ENCODE results near the gene GAPDHS. TPM values are rescaled to one million over a fixed set of nuclear protein-coding genes. Genes with fewer than 3 reads are reported as not detected.

The GAPDHS gene
- total RNA-seq, 1 donor from 2014 or later, result not detected

- peak overlapping the region in 1 of 3 donors; percentile 49 for H3K4me3 ChIP-seq (ENCODE audit: low read length in 3 of 3)
- no peaks in the 10 kb centered on the region for H3K36me3 ChIP-seq (ENCODE audit: control insufficient read depth in 3 of 3, insufficient read depth in 3 of 3, low read length in 3 of 3)
- no peaks in the 10 kb centered on the region for H3K9me3 ChIP-seq (ENCODE audit: control insufficient read depth in 3 of 3, low read length in 3 of 3)
- H3K9ac ChIP-seq (ENCODE audit: low read depth in 1 of 3, low read length in 3 of 3), result peak overlapping the region in 1 of 3 donors; percentile 25
- peaks cover 5 to 9% (median 5%) of the 10 kb centered on the region in 3 donors for H3K4me1 ChIP-seq (ENCODE audit: control insufficient read depth in 3 of 3, insufficient read depth in 3 of 3, low read length in 3 of 3)
- H3K27ac ChIP-seq (ENCODE audit: low read depth, low read length), result no peak overlapping the region
- peaks cover 73 to 88% (median 82%) of the 10 kb centered on the region in 3 donors for H3K27me3 ChIP-seq (ENCODE audit: control insufficient read depth in 3 of 3, insufficient read depth in 3 of 3, low read length in 3 of 3)
Measured at GRCh38 chr19:35509861-35510625, 23.2 kb upstream of the GAPDHS start.

- Histone ChIP-seq H3K27ac (ENCODE audit: low read depth, low read length) (no peak overlapping the region), H3K36me3 (ENCODE audit: control insufficient read depth in 3 of 3, insufficient read depth in 3 of 3, low read length in 3 of 3) (no peaks in the 10 kb centered on the region), H3K4me3 (ENCODE audit: low read length in 3 of 3) (no peak overlapping the region), H3K9me3 (ENCODE audit: control insufficient read depth in 3 of 3, low read length in 3 of 3) (no peaks in the 10 kb centered on the region), H3K4me1 (ENCODE audit: control insufficient read depth in 3 of 3, insufficient read depth in 3 of 3, low read length in 3 of 3) (peaks cover 5 to 9% (median 5%) of the 10 kb centered on the region in 3 donors), H3K9ac (ENCODE audit: low read depth in 1 of 3, low read length in 3 of 3) (no peak overlapping the region), H3K27me3 (ENCODE audit: control insufficient read depth in 3 of 3, insufficient read depth in 3 of 3, low read length in 3 of 3) (peaks cover 70 to 83% (median 77%) of the 10 kb centered on the region in 3 donors)
Measured at GRCh38 chr19:35510626-35510964, 22.7 kb upstream of the GAPDHS start.

- Histone ChIP-seq H3K9me3 (ENCODE audit: control insufficient read depth in 3 of 3, low read length in 3 of 3) (no peaks in the 10 kb centered on the region), H3K4me3 (ENCODE audit: low read length in 3 of 3) (no peak overlapping the region), H3K9ac (ENCODE audit: low read depth in 1 of 3, low read length in 3 of 3) (no peak overlapping the region), H3K4me1 (ENCODE audit: control insufficient read depth in 3 of 3, insufficient read depth in 3 of 3, low read length in 3 of 3) (peaks cover 5 to 9% (median 5%) of the 10 kb centered on the region in 3 donors), H3K36me3 (ENCODE audit: control insufficient read depth in 3 of 3, insufficient read depth in 3 of 3, low read length in 3 of 3) (no peaks in the 10 kb centered on the region), H3K27ac (ENCODE audit: low read depth, low read length) (no peak overlapping the region), H3K27me3 (ENCODE audit: control insufficient read depth in 3 of 3, insufficient read depth in 3 of 3, low read length in 3 of 3) (peaks cover 69 to 76% (median 71%) of the 10 kb centered on the region in 3 donors)
Measured at GRCh38 chr19:35511337-35511736, 21.9 kb upstream of the GAPDHS start.

- Histone ChIP-seq H3K9ac (ENCODE audit: low read depth in 1 of 3, low read length in 3 of 3) (no peak overlapping the region), H3K27ac (ENCODE audit: low read depth, low read length) (no peak overlapping the region), H3K4me3 (ENCODE audit: low read length in 3 of 3) (no peak overlapping the region), H3K27me3 (ENCODE audit: control insufficient read depth in 3 of 3, insufficient read depth in 3 of 3, low read length in 3 of 3) (peaks cover 60 to 69% (median 61%) of the 10 kb centered on the region in 3 donors), H3K4me1 (ENCODE audit: control insufficient read depth in 3 of 3, insufficient read depth in 3 of 3, low read length in 3 of 3) (peaks cover 5 to 9% (median 5%) of the 10 kb centered on the region in 3 donors), H3K36me3 (ENCODE audit: control insufficient read depth in 3 of 3, insufficient read depth in 3 of 3, low read length in 3 of 3) (no peaks in the 10 kb centered on the region), H3K9me3 (ENCODE audit: control insufficient read depth in 3 of 3, low read length in 3 of 3) (no peaks in the 10 kb centered on the region)
Measured at GRCh38 chr19:35512831-35513627, 20.2 kb upstream of the GAPDHS start.

- no peak within 1 kb of the TSS for H3K9ac ChIP-seq (ENCODE audit: low read depth in 1 of 3, low read length in 3 of 3)
- H3K4me3 ChIP-seq (ENCODE audit: low read length in 3 of 3), result no peak within 1 kb of the TSS
- H3K36me3 ChIP-seq (ENCODE audit: control insufficient read depth in 3 of 3, insufficient read depth in 3 of 3, low read length in 3 of 3), result no peaks in the 10 kb centered on the region
- H3K27me3 ChIP-seq (ENCODE audit: control insufficient read depth in 3 of 3, insufficient read depth in 3 of 3, low read length in 3 of 3), result peaks cover 57 to 68% (median 59%) of the 10 kb centered on the region in 3 donors
- H3K9me3 ChIP-seq (ENCODE audit: control insufficient read depth in 3 of 3, low read length in 3 of 3), result no peaks in the 10 kb centered on the region
- peaks cover 5 to 9% (median 5%) of the 10 kb centered on the region in 3 donors for H3K4me1 ChIP-seq (ENCODE audit: control insufficient read depth in 3 of 3, insufficient read depth in 3 of 3, low read length in 3 of 3)
- H3K27ac ChIP-seq (ENCODE audit: low read depth, low read length), result no peak within 1 kb of the TSS
Measured at GRCh38 chr19:35513628-35514281, 19.5 kb upstream of the GAPDHS start, which contains the start of gene DMKN. DMKN (minus strand) TSS chr19:35513649; CDS start chr19:35513475, 174 bp downstream.

- Histone ChIP-seq H3K4me3 (ENCODE audit: low read length in 3 of 3) (no peak overlapping the region), H3K27me3 (ENCODE audit: control insufficient read depth in 3 of 3, insufficient read depth in 3 of 3, low read length in 3 of 3) (peaks cover 54 to 68% (median 56%) of the 10 kb centered on the region in 3 donors), H3K9ac (ENCODE audit: low read depth in 1 of 3, low read length in 3 of 3) (no peak overlapping the region), H3K4me1 (ENCODE audit: control insufficient read depth in 3 of 3, insufficient read depth in 3 of 3, low read length in 3 of 3) (peaks cover 5 to 9% (median 5%) of the 10 kb centered on the region in 3 donors), H3K9me3 (ENCODE audit: control insufficient read depth in 3 of 3, low read length in 3 of 3) (no peaks in the 10 kb centered on the region), H3K27ac (ENCODE audit: low read depth, low read length) (no peak overlapping the region), H3K36me3 (ENCODE audit: control insufficient read depth in 3 of 3, insufficient read depth in 3 of 3, low read length in 3 of 3) (no peaks in the 10 kb centered on the region)
Measured at GRCh38 chr19:35514282-35514809, 18.9 kb upstream of the GAPDHS start.

GRCh38 chr19:35516310-35516709 is 16.9 kb upstream of the GAPDHS start:
- Histone ChIP-seq H3K9me3 (ENCODE audit: control insufficient read depth in 3 of 3, low read length in 3 of 3) (no peaks in the 10 kb centered on the region), H3K27me3 (ENCODE audit: control insufficient read depth in 3 of 3, insufficient read depth in 3 of 3, low read length in 3 of 3) (peaks cover 37 to 53% (median 44%) of the 10 kb centered on the region in 3 donors), H3K36me3 (ENCODE audit: control insufficient read depth in 3 of 3, insufficient read depth in 3 of 3, low read length in 3 of 3) (no peaks in the 10 kb centered on the region), H3K27ac (ENCODE audit: low read depth, low read length) (no peak overlapping the region), H3K9ac (ENCODE audit: low read depth in 1 of 3, low read length in 3 of 3) (no peak overlapping the region), H3K4me1 (ENCODE audit: control insufficient read depth in 3 of 3, insufficient read depth in 3 of 3, low read length in 3 of 3) (no peaks in the 10 kb centered on the region), H3K4me3 (ENCODE audit: low read length in 3 of 3) (no peak overlapping the region)

GRCh38 chr19:35517342-35517741 is 15.9 kb upstream of the GAPDHS start:
- Histone ChIP-seq H3K4me1 (ENCODE audit: control insufficient read depth in 3 of 3, insufficient read depth in 3 of 3, low read length in 3 of 3) (no peaks in the 10 kb centered on the region), H3K9ac (ENCODE audit: low read depth in 1 of 3, low read length in 3 of 3) (no peak overlapping the region), H3K36me3 (ENCODE audit: control insufficient read depth in 3 of 3, insufficient read depth in 3 of 3, low read length in 3 of 3) (no peaks in the 10 kb centered on the region), H3K27ac (ENCODE audit: low read depth, low read length) (no peak overlapping the region), H3K9me3 (ENCODE audit: control insufficient read depth in 3 of 3, low read length in 3 of 3) (no peaks in the 10 kb centered on the region), H3K4me3 (ENCODE audit: low read length in 3 of 3) (no peak overlapping the region), H3K27me3 (ENCODE audit: control insufficient read depth in 3 of 3, insufficient read depth in 3 of 3, low read length in 3 of 3) (peaks cover 29 to 45% (median 36%) of the 10 kb centered on the region in 3 donors)

GRCh38 chr19:35518313-35518712 is 14.9 kb upstream of the GAPDHS start:
- H3K9ac ChIP-seq (ENCODE audit: low read depth in 1 of 3, low read length in 3 of 3), result no peak overlapping the region
- H3K36me3 ChIP-seq (ENCODE audit: control insufficient read depth in 3 of 3, insufficient read depth in 3 of 3, low read length in 3 of 3), result no peaks in the 10 kb centered on the region
- H3K27ac ChIP-seq (ENCODE audit: low read depth, low read length), result no peak overlapping the region
- no peak overlapping the region for H3K4me3 ChIP-seq (ENCODE audit: low read length in 3 of 3)
- no peaks in the 10 kb centered on the region for H3K9me3 ChIP-seq (ENCODE audit: control insufficient read depth in 3 of 3, low read length in 3 of 3)
- peaks cover 20 to 38% (median 31%) of the 10 kb centered on the region in 3 donors for H3K27me3 ChIP-seq (ENCODE audit: control insufficient read depth in 3 of 3, insufficient read depth in 3 of 3, low read length in 3 of 3)
- no peaks in the 10 kb centered on the region for H3K4me1 ChIP-seq (ENCODE audit: control insufficient read depth in 3 of 3, insufficient read depth in 3 of 3, low read length in 3 of 3)

Measured in skeletal muscle tissue (tissue), 4 donors.